ENCODE results near the gene ZNF675. TPM values are rescaled to one million over a fixed set of nuclear protein-coding genes. Genes with fewer than 3 reads are reported as not detected.
"Not testable (repeated sequence)": the region's sequence is repeated elsewhere in the genome, so short reads cannot be mapped to it uniquely, and the experiment has no call there.

ZNF675 gene
- total RNA-seq, 1 donor from 2014 or later = 5.9 TPM

- no peak for TF ChIP-seq CTCF (IDR thresholded peaks at IDR 0.05)
- no peaks in the 10 kb centered on the region for H3K4me1 Mint-ChIP-seq (ENCODE audit: low read depth)
- H3K27ac Mint-ChIP-seq (ENCODE audit: unreplicated experiment) = no peak overlapping the region
- peaks cover 27% of the 10 kb centered on the region for H3K36me3 Mint-ChIP-seq (ENCODE audit: low read depth)
- no peaks in the 10 kb centered on the region for H3K27me3 Mint-ChIP-seq (ENCODE audit: low read depth)
- H3K9me3 Mint-ChIP-seq (ENCODE audit: low read depth) = peaks cover 12% of the 10 kb centered on the region
- DNase-seq (ENCODE audit: low spot score) = no peak
- H3K4me3 Mint-ChIP-seq (ENCODE audit: unreplicated experiment) = no peak overlapping the region
Measured at GRCh38 chr19:23665651-23666410, 21.2 kb downstream of the ZNF675 start.

- not testable (repeated sequence) for H3K4me3 Mint-ChIP-seq (ENCODE audit: unreplicated experiment); H3K4me1 Mint-ChIP-seq (ENCODE audit: low read depth); H3K27me3 Mint-ChIP-seq (ENCODE audit: low read depth); DNase-seq (ENCODE audit: low spot score); H3K27ac Mint-ChIP-seq (ENCODE audit: unreplicated experiment)
- Mint-ChIP-seq H3K9me3 (ENCODE audit: low read depth) (peaks cover 51% of the 10 kb centered on the region), H3K36me3 (ENCODE audit: low read depth) (peaks cover 36% of the 10 kb centered on the region)
Measured at GRCh38 chr19:23649817-23650216, 37.2 kb downstream of the ZNF675 start.

Other genes with a start within 250 kb of the ZNF675 start
- 1.1 to 2.5 TPM (median 1.4 TPM) in 3 replicates for gene ZNF681, start 71.7 kb upstream of the ZNF675 start, total RNA-seq
- gene ZNF726, start 227.7 kb upstream of the ZNF675 start, total RNA-seq = 0.41 to 2.4 TPM (median 0.67 TPM) in 3 replicates

Data from chondrocyte (in vitro differentiated cells).